Keratinocyte (primary cell): Measurements from ENCODE around the gene HYDIN. TPM values are rescaled to one million over a fixed set of nuclear protein-coding genes. Genes with fewer than 3 reads are reported as not detected.
"Not testable (repeated sequence)": the region's sequence is repeated elsewhere in the genome, so short reads cannot be mapped to it uniquely, and the experiment has no call there.

Source experiments
- DNase-seq: peaks from one replicate; pipeline ENCODE4 v3.0.0-alpha.2; 2011; ENCODE audit warnings: low read depth, missing footprints, low spot score
- FAIRE-seq: peaks from 2 replicates; lab custom pipeline; 2011; peaks lifted over from hg19 to GRCh38; lab: Jason Lieb, UNC
- H2AFZ ChIP-seq: 2 replicates; pipeline ENCODE4 v1.6.0; 2012; ENCODE audit warnings: low read length, control low read depth, inconsistent platforms; ENCODE audit not compliant: control insufficient read depth
- H3K27ac ChIP-seq: 2 replicates; pipeline ENCODE4 v1.5.1; 2011; ENCODE audit warnings: low read length; ENCODE audit not compliant: control insufficient read depth, insufficient read depth
- H3K27me3 ChIP-seq: 3 replicates; pipeline ENCODE4 v1.6.0; 2011; ENCODE audit warnings: low read length; ENCODE audit not compliant: control insufficient read depth, insufficient read depth; ENCODE audit errors: extremely low read depth
- H3K36me3 ChIP-seq, 2 experiments: 2 replicates in 1 of 2; 3 replicates in 1 of 2; pipeline ENCODE4 v1.5.1; 2011; ENCODE audit warnings: low read length in 2 of 2, mild to moderate bottlenecking in 1 of 2; ENCODE audit not compliant: control insufficient read depth in 2 of 2, insufficient read depth in 2 of 2; ENCODE audit errors: extremely low read depth in 1 of 2
- H3K4me1 ChIP-seq: 3 replicates; pipeline ENCODE4 v1.5.1; 2011; ENCODE audit warnings: low read length; ENCODE audit not compliant: control insufficient read depth, insufficient read depth; ENCODE audit errors: extremely low read depth
- H3K4me2 ChIP-seq: 3 replicates; pipeline ENCODE4 v1.6.0; 2011; ENCODE audit warnings: low read depth, low read length; ENCODE audit not compliant: control insufficient read depth, insufficient read depth; ENCODE audit errors: extremely low read depth
- H3K4me3 ChIP-seq, 3 experiments: fragments of 200-600 bp in 1 of 3; sonication (generic) in 1 of 3; 2 replicates in 2 of 3; 3 replicates in 1 of 3; pipeline ENCODE4 v1.5.1; 2011 to 2016; ENCODE audit warnings: low read length in 3 of 3, mild to moderate bottlenecking in 3 of 3, control low read depth in 2 of 3, inconsistent platforms in 1 of 3, low read depth in 1 of 3, mixed read lengths in 1 of 3, mixed run types in 1 of 3, moderate library complexity in 1 of 3; ENCODE audit not compliant: control insufficient read depth in 2 of 3, insufficient read depth in 2 of 3; ENCODE audit errors: extremely low read depth in 1 of 3
- H3K79me2 ChIP-seq: 2 replicates; pipeline ENCODE4 v1.6.0; 2012; ENCODE audit warnings: low read length; ENCODE audit not compliant: control insufficient read depth, insufficient read depth
- H3K9ac ChIP-seq: 3 replicates; pipeline ENCODE4 v1.6.0; 2011; ENCODE audit warnings: low read length; ENCODE audit not compliant: control insufficient read depth, insufficient read depth; ENCODE audit errors: extremely low read depth
- H3K9me1 ChIP-seq: 3 replicates; pipeline ENCODE4 v1.6.0; 2011; ENCODE audit warnings: low read length; ENCODE audit not compliant: control insufficient read depth, insufficient read depth; ENCODE audit errors: extremely low read depth
- H3K9me3 ChIP-seq: 2 replicates; pipeline ENCODE4 v1.5.1; 2012; ENCODE audit warnings: low read depth, low read length; ENCODE audit not compliant: control insufficient read depth
- H4K20me1 ChIP-seq: 3 replicates; pipeline ENCODE4 v1.6.0; 2011; ENCODE audit warnings: low read length; ENCODE audit not compliant: control insufficient read depth, insufficient read depth; ENCODE audit errors: extremely low read depth
- dilution Hi-C: fragments of 300-500 bp; cut with MboI; formaldehyde crosslinking; loops from one replicate; pipeline ENCODE4 v1.7.0; 2020; ENCODE audit warnings: low sequenced_read_pairs; ENCODE audit not compliant: extremely low pct_ligation_motif_present
- polyA plus RNA-seq, 5 experiments: library from polyadenylated mRNA; depleted of rRNA in 3 of 5; stranded (reverse) in 3 of 5; stranded (forward) in 1 of 5; unstranded in 1 of 5; fragments of >200 nt; gene quantifications; 1 replicate in 1 of 5; 2 replicates in 3 of 5; 3 replicates in 1 of 5; pipeline versions ENCODE4 v1.2.1 to v1.2.3, GENCODE V29; 2011 to 2012; ENCODE audit warnings: missing spikeins in 2 of 5, low read depth in 1 of 5, low replicate concordance in 1 of 5

The HYDIN gene
- polyA plus RNA-seq, 1 donor (not counting 4 experiments of a cell fraction or from before 2014, with no cell fraction given), result 0.49 TPM

DNA sequence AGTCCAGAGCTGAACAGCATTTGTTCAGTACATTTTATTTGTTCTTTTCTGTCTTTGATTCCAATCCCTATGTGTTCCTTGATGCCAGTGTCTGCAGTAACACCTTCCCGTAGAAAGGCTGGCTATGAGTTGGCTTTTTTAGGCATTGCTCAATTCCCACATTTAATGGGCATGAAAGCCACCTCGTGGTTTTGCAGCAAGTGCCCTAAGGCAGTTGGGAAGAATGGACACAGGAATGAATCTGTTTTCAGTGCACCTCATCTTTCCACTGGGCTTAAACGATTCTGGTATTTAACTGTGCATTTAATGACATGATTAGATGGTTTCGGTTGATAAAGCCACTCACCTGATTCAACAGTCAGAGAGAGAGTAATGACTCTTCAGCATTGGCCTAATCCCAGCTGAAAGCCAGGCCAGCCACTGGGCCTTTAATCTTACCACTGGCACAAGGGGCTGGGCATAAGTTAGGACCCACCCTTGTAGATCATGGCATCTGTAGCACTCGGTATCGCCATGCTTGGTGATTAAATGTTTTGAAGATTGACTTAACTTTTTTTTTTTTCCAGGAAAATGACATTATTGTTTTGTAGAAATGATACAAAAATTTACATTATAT is 211.3 kb downstream of the HYDIN start:
- H3K27ac ChIP-seq, dilution Hi-C loops, H3K9ac ChIP-seq, H3K4me3 ChIP-seq, H3K79me2 ChIP-seq, H3K4me2 ChIP-seq, H2AFZ ChIP-seq, DNase-seq, H3K4me1 ChIP-seq, H4K20me1 ChIP-seq, H3K36me3 ChIP-seq, H3K27me3 ChIP-seq, H3K9me3 ChIP-seq, H3K9me1 ChIP-seq: not testable (repeated sequence)
- peak; percentile 55 for FAIRE-seq

DNA sequence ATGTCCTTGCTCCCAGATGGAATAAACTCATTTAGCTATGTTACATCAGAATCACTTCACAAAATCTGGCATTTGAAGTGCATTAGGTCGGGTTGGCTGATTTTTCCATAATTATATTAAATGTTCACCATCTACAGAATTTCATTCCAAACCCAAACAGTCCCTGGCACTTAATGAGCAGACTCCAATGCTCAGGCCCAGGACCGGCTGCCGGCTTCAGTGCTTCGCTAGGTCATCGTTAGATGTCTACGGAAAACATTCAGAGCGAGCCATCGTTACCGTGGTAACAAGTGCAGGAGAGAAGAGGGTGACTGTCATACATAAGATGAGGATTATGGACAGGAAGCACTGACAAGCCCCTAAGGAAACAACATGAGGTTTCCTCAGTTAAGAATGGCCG is 215.1 kb downstream of the HYDIN start:
- H2AFZ ChIP-seq, dilution Hi-C loops, H3K9me1 ChIP-seq, H3K36me3 ChIP-seq, H4K20me1 ChIP-seq, H3K27me3 ChIP-seq, H3K4me2 ChIP-seq, H3K9ac ChIP-seq, H3K79me2 ChIP-seq, FAIRE-seq, H3K27ac ChIP-seq, DNase-seq, H3K9me3 ChIP-seq, H3K4me1 ChIP-seq, H3K4me3 ChIP-seq: not testable (repeated sequence)

DNA sequence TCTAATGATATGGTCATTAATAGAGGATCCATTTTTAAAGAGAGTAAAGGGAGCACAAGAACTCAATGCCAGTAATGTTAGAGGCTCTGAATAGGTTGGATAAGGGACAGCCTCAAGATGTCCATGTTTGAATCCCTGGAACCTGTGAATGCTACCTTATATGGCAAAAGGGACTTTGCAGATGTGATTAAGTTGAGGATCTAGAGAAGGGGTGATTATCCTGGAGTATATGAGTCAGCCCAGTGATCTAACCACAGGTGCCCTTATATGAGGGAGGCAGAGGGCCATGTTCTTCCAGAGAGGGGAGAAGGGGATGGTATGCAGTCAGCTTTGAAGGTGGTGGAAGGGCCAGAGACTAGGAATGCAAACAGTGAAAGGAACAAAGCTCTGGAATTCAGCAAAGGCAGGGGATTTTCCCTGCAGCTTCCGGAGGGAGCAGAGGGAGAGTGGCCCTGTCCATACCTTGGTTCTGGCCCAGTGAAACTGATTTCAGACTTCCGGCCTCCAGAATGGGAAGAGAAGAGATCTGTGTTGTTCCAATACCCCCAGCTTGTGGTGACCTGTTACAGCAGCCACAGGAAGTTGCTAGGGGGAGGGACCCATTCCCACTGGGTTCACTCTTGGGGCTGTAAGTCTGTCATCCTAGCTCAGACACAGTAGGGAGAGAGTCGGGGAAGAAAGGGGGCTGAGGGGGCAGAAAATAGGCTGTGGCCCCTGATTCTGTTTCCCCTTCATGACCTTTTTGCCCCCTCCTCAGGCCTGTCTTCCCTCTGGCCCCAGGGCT is 220.9 kb downstream of the HYDIN start:
- H3K9me1 ChIP-seq, H3K79me2 ChIP-seq, H3K4me1 ChIP-seq, dilution Hi-C loops, DNase-seq, H2AFZ ChIP-seq, H3K27ac ChIP-seq, H3K36me3 ChIP-seq, H3K9ac ChIP-seq, H3K4me2 ChIP-seq, H3K27me3 ChIP-seq, H3K4me3 ChIP-seq, FAIRE-seq, H4K20me1 ChIP-seq, H3K9me3 ChIP-seq: not testable (repeated sequence)

- dilution Hi-C loops, H3K79me2 ChIP-seq, H2AFZ ChIP-seq, H3K27me3 ChIP-seq, H3K9me1 ChIP-seq, H3K36me3 ChIP-seq, DNase-seq, H3K9ac ChIP-seq, H3K9me3 ChIP-seq, H3K4me1 ChIP-seq, H4K20me1 ChIP-seq, H3K27ac ChIP-seq, FAIRE-seq, H3K4me2 ChIP-seq, H3K4me3 ChIP-seq: not testable (repeated sequence)
Observed at GRCh38 chr16:71006516-71006915, 224.0 kb downstream of the HYDIN start.
